NCI-H2227 treated with DMSO at 0.1 percent for 48 hours (cell line): ENCODE results near the gene AATK.
"Not testable (repeated sequence)": the region's sequence is repeated elsewhere in the genome, so short reads cannot be mapped to it uniquely, and the experiment has no call there.

Experiments used
- DNase-seq: peaks from one replicate; lab custom pipeline; 2025; lab: John Stamatoyannopoulos, UW

Gene AATK

GRCh38 chr17:81091774-81092517 is 74.1 kb downstream of the AATK start:
- DNase-seq = no peak

DNA sequence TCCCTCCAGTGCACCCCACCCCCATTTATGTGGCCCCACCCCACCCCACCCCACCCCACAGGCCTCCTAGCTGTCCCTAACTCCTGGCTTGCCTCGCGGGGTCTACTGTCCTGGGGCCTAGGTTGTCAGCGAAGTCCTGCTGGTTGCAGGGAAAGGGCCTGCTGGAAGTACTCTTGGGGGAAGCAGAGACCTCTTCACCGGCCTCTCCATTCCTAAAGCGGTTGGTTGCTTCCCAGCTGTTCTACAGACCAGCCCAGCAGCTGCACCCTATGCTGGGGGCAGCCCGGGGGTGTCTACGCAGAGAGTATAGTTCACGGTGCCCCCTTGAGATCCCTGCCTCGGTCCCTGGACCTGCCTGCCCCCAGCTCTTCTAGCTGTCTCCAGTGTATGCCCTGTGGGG is 74.9 kb downstream of the AATK start:
- DNase-seq = no peak

DNA sequence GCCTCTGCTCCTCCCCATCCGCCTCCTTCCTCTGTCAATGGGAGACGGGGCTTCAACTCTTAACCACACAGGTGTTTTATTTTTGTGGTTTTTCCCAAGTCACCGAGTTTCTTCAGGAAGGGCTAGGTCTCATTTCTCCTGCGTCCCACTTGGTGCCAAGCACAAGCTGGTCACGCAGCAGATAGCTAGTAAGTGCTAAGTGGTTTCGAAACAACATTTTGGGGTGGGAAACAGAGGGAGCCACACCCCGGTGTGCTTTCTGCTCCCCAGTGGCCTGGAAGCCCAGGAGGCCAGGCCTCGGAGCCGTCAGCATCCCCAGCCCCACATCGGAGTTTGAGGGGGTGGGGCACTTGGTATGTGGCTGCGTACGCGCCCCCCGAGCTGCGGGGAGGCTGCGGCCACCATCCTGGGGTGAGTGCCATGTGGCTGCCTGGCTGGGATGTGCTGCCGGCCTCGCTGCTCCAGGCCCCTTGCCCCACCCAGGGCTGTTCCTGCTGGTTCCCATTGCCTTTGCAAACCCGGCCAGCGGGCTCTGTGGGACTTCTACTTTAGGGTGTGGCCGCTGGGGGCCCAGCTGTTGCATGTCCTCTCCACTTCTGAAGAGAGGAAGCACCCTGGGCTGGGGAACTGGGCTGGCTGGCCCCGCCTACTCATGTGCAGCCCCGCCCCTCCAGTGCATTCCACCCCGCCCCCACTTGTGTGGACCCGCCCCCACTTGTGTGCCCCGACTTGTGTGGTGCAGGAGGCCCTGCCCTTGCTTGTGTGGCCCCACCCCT is 75.5 kb downstream of the AATK start:
- no peak for DNase-seq

DNA sequence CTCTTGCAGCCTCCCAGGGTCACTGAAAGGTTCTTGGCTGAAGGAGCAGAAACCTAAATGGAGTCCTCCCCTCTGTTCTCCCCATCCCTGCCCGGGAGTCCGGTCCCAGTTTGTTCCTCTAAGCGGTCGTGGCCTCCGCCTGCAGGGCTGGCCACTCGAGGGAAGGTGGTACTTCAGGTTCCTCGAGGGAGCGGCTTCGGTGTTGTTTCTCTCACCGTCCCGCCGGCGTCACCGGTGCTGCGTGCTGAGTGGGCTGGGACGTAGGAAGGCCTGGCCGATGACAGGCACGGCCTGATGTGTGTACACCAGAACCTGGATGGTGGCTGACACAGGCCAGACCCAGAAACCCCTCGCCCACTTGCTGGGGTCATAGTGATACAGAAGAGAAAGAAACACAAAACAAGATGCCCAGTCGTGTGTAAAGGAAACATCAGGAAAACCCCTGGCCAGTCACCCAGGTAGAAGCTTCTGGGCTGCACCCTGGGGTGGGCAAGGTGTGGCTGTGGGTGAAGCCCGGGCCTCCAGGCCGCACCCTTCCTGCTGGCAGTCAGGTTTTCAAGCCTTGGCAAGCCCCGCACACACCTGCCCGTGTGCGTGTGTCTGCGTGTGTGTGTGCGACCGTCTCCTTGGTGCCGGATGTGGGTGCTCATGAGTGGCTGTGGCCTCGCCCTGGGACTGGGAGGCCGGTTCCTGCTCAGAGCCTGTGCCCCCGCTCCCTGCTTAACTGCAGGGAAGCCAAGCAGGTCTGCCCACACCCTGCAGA is 79.1 kb downstream of the AATK start:
- no peak for DNase-seq

GRCh38 chr17:81085420-81085911 is 80.6 kb downstream of the AATK start:
- DNase-seq = no peak

- no peak for DNase-seq
Observed at GRCh38 chr17:81084680-81085419, 81.2 kb downstream of the AATK start.

- DNase-seq = no peak
Observed at GRCh38 chr17:81083125-81083765, 82.8 kb downstream of the AATK start.

- DNase-seq = no peak
Observed at GRCh38 chr17:81082177-81083073, 83.6 kb downstream of the AATK start.

DNA sequence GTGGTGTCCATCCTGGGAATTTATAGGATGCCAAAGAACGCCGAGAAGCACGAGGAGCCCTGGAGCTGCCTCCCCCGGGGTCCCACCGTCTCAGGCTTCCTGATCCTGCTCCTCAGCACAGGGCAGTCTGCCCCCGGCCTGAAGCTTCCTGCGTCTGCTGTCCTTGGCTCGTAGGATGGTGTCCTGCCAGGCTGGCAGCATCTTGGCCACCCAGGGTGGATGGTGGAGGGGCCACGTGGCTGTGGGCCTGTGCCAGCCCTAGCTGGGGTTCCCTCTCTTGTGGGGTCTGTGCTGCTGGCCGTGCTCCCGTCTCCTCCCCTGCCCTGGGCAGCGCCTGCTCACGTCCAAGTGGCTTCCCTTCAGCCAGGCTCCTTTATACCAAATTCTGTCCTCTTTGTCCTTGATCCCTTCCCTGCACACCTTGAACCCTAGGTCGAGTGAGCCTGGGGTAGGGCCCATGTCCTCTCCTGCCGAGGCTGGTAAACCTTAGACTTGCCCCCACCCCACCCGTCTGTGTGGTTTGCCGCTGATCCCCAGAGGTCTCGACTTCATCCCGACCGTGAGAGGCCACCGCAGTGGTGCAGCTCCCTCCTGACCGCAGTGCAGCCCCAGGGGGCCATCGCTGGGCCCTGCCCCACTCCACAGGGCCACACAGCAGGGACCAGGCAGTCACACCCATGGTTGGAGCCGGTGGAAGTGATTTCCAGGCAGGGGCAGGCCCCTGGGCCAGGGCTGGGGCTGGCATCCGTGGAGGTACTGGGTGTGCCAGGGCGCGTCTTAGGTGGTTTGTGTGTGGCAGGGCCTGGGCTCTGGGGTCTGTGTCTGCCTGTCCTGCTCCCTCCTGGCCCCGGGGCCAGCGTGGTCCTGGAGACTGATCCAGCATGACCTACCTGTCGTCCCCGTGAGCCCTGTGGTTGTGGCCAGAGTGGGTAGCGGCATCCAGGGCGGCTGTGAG is 84.5 kb downstream of the AATK start:
- no peak for DNase-seq

GRCh38 chr17:81080019-81080418 is 86.0 kb downstream of the AATK start:
- DNase-seq = no peak

DNA sequence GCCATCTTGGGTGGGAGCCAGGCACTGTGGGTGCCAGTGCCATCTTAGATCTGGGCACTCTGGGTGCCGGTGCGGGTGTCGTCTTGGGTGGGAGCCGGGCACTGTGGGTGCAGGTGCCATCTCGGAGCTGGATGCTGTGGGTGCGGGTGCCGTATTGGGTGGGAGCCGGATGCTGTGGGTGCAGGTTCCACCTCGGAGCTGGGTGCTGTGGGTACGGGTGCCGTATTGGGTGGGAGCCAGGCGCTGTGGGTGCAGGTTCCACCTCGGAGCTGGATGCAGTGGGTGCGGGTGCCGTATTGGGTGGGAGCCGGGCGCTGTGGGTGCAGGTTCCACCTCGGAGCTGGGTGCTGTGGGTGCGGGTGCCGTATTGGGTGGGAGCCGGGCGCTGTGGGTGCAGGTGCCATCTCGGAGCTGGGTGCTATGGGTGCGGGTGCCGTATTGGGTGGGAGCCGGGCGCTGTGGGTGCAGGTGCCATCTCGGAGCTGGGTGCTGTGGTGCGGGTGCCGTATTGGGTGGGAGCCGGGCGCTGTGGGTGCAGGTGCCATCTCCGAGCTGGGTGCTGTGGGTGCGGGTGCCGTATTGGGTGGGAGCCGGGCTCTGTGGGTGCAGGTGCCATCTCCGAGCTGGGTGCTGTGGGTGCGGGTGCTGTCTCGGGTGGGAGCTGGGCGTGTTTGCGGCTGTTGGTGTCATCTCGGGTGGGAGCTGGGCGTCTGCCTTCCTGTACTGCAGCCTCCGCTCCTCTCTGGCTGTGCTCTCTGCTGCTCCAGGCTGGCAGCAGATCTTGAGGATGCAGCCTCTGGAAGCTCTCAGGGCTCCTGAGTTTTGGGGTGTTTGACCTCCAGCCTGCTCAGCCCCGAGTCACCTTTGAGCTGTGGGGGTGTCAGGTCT is 87.8 kb downstream of the AATK start:
- DNase-seq = not testable (repeated sequence)

- DNase-seq = peak; percentile 33
Observed at GRCh38 chr17:81076141-81076679, 89.8 kb downstream of the AATK start.

GRCh38 chr17:81075307-81075706 is 90.7 kb downstream of the AATK start:
- DNase-seq = no peak

DNA sequence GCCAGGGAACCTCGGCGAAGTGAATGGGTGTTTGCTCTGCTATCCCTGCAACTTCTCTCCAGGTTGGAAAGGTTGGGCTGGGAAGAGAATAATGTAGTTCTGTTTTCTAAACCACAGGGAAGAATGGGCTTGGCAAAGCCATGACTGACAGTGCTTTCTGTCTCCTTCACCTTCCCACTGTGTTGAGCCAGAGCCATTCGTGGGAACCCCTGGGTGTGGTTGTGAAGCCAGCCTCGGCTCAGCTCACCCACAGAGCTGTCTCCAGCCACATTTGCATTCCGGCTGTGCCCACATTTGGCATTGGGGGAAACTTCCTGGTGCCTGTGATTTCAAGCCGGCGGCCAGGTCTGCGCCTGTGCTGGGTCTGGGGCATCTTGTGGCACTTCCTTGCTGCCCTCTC is 91.1 kb downstream of the AATK start:
- DNase-seq = no peak

GRCh38 chr17:81073967-81074839 is 91.8 kb downstream of the AATK start:
- no peak for DNase-seq
